D721Med (cell line): ENCODE results near the gene FAM50A.

ENCODE experiments used
- DNase-seq: peaks from one replicate; pipeline ENCODE4 v3.0.0; 2011; ENCODE audit warnings: low spot score; ENCODE audit not compliant: insufficient read length
- FAIRE-seq: peaks from 2 replicates; lab custom pipeline; 2011; peaks lifted over from hg19 to GRCh38; lab: Jason Lieb, UNC
- CTCF ChIP-seq: IDR thresholded peaks from 2 replicates; pipeline ENCODE4 v1.5.1; 2012; ENCODE audit warnings: mild to moderate bottlenecking, control low read depth; ENCODE audit not compliant: insufficient read depth; ENCODE audit errors: missing control alignments

Gene FAM50A

DNA sequence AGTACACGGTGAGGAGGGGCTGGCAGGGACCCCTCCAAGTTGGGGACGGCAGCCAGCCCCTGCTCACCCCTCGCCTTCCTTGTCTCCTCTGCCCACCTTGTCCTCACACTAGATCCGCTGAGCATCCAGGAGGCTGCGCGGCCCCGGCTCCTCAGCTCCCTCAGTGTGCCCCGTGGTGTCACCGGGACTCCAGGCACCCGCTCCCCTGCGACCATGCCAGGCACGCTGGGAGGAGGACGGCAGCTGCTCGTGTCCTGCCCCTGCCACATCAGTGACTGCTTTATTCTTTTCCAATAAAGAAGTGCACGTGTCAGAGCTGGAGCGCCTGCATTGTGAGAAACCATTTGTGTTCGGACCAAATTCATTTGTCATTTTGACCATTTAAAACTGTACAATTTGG, 6.4 kb downstream of the FAM50A start:
- no peak for TF ChIP-seq CTCF
- FAIRE-seq (no peak), DNase-seq (no peak)

DNA sequence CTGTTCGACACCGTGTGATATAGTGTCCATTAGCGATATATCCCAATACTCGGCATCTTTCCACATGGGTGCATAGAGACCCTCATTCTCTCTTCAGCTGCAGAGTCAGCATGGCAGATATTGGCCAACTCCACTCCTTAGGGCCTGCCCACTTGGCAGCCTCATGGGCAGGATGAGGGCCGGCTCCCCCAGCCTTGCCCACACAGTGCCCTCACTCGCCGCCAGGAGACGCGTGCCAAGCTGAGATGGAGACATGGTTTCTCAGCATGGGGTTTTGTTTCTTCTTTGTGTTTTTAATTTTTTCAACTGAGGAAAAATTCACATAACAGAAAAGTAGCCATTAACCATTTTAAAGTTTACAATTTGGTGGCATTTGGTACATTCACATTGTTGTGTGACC, 8.9 kb downstream of the FAM50A start:
- DNase-seq (no peak), FAIRE-seq (no peak)
- no peak for TF ChIP-seq CTCF

- peak; percentile 58 for DNase-seq
- FAIRE-seq = no peak
- TF ChIP-seq CTCF = no peak
Measured at GRCh38 chrX:154457491-154458115, 13.7 kb downstream of the FAM50A start.

DNA sequence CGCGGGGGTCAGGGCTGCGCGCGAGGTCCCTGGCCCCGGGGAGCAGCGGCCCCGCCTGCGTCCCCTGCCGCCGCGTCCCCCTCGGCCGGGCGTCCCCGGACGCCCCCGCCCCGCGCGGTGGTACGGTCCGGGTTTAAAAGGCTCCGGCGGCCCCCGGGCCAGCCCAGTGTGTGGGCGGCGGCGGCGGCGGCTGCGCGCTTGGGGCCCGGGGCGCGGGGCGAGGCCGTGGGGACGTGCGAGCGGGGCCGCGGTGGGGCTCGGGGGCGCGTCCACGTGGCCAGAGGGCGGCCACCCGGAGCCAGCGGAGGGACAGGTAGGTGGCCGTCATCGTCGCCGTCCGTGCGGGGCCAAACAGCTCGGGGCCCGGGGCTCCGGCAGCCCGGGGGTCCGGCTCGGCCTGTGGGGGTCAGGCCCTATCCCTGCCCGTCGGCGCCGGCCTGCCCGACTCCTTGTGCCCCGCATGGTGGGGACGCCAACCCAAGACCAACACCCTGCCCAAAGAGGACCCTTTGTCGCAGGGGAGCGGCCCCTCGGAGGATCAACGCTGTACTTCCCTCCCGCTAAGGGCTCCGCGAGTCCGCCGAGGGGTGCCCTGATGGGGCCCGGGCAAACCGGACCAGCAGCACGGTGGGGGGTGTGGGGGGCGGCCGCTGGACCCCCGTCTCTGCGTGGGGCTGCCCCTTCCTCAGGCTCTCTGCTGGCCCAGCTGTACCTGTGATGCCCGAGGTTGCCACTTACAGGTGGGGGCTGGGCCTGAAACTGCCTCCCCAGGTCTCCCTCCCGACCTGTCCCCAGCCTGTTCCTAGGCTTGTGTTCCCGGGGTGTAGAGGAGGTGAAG, 14.4 kb downstream of the FAM50A start, which contains the start of gene PLXNA3:
PLXNA3 (plus strand) TSS at position 166 of the 838 bp plus-strand sequence. CDS start 1,903 bp downstream, outside the sequence.
- no peak for TF ChIP-seq CTCF
- DNase-seq (no peak), FAIRE-seq (no peak)

GRCh38 chrX:154458954-154459778, 15.2 kb downstream of the FAM50A start:
- peak; percentile 32 for DNase-seq
- TF ChIP-seq CTCF = no peak
- no peak for FAIRE-seq

- DNase-seq (no peak), FAIRE-seq (no peak)
- no peak for TF ChIP-seq CTCF
Measured at GRCh38 chrX:154459832-154460231, 15.9 kb downstream of the FAM50A start.
